ENCODE data around the gene SEL1L2. TPM values are rescaled to one million over a fixed set of nuclear protein-coding genes. Genes with fewer than 3 reads are reported as not detected.

The SEL1L2 gene
- total RNA-seq, 1 experiment from 2014 or later: not detected

GRCh38 chr20:13822459-13822858 is 168.0 kb downstream of the SEL1L2 start (continued):
- TF ChIP-seq AR (CRISPR knock-in tag; IDR thresholded peaks at IDR 0.05): no peak
- TF ChIP-seq ZNF512 (CRISPR knock-in tag; IDR thresholded peaks at IDR 0.05; ENCODE audit: borderline replicate concordance): no peak
- TF ChIP-seq ARID4B (CRISPR knock-in tag; IDR thresholded peaks at IDR 0.05; ENCODE audit: borderline replicate concordance): no peak
- no peak for TF ChIP-seq E2F5 (CRISPR knock-in tag; IDR thresholded peaks at IDR 0.05)
- no peak for TF ChIP-seq SP1 (CRISPR knock-in tag; conservative IDR thresholded peaks at IDR 0.05)
- no peak for TF ChIP-seq RELA (CRISPR knock-in tag; IDR thresholded peaks at IDR 0.05; ENCODE audit: borderline replicate concordance)
- no peak for TF ChIP-seq ZNF263 (CRISPR knock-in tag; IDR thresholded peaks at IDR 0.05; ENCODE audit: low read depth)
- no peak for TF ChIP-seq E2F1 (CRISPR knock-in tag; IDR thresholded peaks at IDR 0.05)
- no peak for TF ChIP-seq STAT6 (CRISPR knock-in tag; conservative IDR thresholded peaks at IDR 0.05; ENCODE audit: low read depth)
- no peak for TF ChIP-seq ZSCAN18 (CRISPR knock-in tag; IDR thresholded peaks at IDR 0.05)

Measured in WTC11 (cell line).